GM15510 (cell line): ENCODE results near the gene KLK4.

Experiments
- POLR2A ChIP-seq: IDR thresholded peaks from 3 replicates; pipeline ENCODE4 v1.6.1; 2011; ENCODE audit warnings: borderline replicate concordance; ENCODE audit not compliant: insufficient read length; ENCODE audit errors: extremely low read depth

Gene KLK4

DNA sequence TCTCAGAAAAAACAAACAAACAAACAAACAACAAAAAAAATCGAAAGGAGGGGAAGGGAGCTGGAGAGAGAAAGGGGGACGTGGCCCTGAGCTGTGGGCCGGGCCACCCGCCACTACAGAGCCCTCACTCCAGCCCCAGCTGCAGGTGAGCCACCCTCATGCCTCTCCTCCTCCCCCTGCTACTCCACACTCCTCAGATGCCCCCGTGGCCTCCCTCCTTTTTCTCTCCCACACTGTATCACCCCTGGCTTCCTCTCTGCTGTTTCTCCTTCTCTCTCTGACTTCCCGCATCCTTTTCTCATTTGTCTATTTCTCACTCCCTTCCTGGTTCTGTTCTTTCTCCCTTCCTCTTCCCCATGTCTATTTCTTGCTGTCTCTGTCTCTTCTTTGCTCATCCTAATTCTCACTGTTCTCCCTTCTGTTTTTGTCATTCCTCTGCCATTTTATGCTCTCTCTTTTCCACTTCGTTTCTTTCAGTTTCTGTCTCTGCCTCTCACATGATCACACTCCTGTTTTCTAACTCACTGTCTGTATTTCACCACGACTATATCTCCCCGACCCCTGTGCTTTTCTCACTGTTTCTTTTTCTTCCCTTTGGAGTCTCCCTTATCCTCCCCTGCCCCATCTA, 35.3 kb downstream of the KLK4 start:
- no peak for TF ChIP-seq POLR2A

DNA sequence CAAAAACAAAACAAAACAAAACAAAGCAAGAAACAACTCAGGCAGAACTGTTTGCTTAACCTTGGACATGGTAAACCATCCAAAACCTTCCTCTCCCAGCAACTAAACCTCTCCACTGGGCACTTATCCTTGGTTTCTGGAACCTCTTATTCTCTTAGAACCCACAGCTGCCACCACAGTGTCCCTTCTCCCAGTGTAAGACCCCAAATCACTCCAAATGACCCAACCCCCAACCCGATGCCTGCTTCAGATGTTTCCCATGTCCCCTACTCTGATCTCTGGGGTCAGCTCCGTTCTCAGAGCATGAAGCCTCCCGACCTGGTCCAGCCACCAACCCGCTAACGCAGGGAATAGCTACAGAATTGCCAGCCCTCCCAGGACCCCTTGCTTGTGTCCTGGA, 37.0 kb downstream of the KLK4 start:
- TF ChIP-seq POLR2A = no peak

DNA sequence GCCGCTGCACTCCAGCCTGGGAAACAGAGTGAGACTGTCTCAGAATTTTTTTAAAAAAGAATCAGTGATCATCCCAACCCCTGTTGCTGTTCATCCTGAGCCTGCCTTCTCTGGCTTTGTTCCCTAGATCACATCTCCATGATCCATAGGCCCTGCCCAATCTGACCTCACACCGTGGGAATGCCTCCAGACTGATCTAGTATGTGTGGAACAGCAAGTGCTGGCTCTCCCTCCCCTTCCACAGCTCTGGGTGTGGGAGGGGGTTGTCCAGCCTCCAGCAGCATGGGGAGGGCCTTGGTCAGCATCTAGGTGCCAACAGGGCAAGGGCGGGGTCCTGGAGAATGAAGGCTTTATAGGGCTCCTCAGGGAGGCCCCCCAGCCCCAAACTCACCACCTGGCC, 38.1 kb downstream of the KLK4 start, which contains the start of gene KLK2:
Gene KLK2, plus strand, starts transcription at position 384 of the 400 bp plus-strand sequence. CDS start 35 bp downstream, outside the sequence.
- TF ChIP-seq POLR2A = no peak

DNA sequence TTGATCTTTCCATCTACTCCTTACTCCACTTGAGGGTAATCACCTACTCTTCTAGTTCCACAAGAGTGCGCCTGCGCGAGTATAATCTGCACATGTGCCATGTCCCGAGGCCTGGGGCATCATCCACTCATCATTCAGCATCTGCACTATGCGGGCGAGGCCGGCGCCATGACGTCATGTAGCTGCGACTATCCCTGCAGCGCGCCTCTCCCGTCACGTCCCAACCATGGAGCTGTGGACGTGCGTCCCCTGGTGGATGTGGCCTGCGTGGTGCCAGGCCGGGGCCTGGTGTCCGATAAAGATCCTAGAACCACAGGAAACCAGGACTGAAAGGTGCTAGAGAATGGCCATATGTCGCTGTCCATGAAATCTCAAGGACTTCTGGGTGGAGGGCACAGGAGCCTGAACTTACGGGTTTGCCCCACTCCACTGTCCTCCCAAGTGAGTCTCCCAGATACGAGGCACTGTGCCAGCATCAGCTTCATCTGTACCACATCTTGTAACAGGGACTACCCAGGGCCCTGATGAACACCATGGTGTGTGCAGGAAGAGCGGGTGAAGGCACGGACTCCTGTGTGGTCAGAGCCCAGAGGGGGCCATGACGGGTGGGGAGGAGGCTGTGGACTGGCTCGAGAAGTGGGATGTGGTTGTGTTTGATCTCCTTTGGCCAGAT, 40.6 kb downstream of the KLK4 start:
- TF ChIP-seq POLR2A = no peak

DNA sequence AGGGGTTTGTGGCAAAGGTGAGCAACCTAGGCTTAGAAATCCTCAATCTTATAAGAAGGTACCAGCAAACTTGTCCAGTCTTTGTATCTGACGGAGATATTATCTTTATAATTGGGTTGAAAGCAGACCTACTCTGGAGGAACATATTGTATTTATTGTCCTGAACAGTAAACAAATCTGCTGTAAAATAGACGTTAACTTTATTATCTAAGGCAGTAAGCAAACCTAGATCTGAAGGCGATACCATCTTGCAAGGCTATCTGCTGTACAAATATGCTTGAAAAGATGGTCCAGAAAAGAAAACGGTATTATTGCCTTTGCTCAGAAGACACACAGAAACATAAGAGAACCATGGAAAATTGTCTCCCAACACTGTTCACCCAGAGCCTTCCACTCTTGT, 41.7 kb downstream of the KLK4 start:
- no peak for TF ChIP-seq POLR2A

DNA sequence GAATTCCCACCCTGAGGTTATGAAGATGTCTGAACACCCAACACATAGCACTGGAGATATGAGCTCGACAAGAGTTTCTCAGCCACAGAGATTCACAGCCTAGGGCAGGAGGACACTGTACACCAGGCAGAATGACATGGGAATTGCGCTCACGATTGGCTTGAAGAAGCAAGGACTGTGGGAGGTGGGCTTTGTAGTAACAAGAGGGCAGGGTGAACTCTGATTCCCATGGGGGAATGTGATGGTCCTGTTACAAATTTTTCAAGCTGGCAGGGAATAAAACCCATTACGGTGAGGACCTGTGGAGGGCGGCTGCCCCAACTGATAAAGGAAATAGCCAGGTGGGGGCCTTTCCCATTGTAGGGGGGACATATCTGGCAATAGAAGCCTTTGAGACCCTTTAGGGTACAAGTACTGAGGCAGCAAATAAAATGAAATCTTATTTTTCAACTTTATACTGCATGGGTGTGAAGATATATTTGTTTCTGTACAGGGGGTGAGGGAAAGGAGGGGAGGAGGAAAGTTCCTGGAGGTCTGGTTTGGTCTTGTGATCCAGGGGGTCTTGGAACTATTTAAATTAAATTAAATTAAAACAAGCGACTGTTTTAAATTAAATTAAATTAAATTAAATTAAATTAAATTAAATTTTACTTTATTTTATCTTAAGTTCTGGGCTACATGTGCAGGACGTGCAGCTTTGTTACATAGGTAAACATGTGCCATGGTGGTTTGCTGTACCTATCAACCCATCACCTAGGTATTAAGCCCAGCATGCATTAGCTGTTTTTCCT, 49.5 kb downstream of the KLK4 start:
- TF ChIP-seq POLR2A = no peak

DNA sequence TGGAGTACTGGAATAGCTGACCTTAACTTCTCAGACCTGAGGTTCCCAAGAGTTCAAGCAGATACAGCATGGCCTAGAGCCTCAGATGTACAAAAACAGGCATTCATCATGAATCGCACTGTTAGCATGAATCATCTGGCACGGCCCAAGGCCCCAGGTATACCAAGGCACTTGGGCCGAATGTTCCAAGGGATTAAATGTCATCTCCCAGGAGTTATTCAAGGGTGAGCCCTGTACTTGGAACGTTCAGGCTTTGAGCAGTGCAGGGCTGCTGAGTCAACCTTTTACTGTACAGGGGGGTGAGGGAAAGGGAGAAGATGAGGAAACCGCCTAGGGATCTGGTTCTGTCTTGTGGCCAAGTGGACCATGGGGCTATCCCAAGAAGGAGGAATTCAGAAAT, 50.2 kb downstream of the KLK4 start:
- no peak for TF ChIP-seq POLR2A

DNA sequence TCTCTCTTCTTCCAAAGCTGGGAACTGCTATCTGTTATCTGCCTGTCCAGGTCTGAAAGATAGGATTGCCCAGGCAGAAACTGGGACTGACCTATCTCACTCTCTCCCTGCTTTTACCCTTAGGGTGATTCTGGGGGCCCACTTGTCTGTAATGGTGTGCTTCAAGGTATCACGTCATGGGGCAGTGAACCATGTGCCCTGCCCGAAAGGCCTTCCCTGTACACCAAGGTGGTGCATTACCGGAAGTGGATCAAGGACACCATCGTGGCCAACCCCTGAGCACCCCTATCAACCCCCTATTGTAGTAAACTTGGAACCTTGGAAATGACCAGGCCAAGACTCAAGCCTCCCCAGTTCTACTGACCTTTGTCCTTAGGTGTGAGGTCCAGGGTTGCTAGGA, 51.3 kb downstream of the KLK4 start:
- TF ChIP-seq POLR2A = no peak

DNA sequence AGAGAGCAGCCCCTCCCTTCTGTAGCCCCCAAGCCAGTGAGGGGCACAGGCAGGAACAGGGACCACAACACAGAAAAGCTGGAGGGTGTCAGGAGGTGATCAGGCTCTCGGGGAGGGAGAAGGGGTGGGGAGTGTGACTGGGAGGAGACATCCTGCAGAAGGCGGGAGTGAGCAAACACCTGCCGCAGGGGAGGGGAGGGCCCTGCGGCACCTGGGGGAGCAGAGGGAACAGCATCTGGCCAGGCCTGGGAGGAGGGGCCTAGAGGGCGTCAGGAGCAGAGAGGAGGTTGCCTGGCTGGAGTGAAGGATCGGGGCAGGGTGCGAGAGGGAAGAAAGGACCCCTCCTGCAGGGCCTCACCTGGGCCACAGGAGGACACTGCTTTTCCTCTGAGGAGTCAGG, 52.3 kb downstream of the KLK4 start:
- no peak for TF ChIP-seq POLR2A

DNA sequence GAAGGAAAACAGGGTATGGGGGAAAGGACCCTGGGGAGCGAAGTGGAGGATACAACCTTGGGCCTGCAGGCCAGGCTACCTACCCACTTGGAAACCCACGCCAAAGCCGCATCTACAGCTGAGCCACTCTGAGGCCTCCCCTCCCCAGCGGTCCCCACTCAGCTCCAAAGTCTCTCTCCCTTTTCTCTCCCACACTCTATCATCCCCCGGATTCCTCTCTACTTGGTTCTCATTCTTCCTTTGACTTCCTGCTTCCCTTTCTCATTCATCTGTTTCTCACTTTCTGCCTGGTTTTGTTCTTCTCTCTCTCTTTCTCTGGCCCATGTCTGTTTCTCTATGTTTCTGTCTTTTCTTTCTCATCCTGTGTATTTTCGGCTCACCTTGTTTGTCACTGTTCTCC, 53.8 kb downstream of the KLK4 start:
- TF ChIP-seq POLR2A = no peak
